HepG2 (cell line): ENCODE measurements around the gene SPDL1. TPM values are rescaled to one million over a fixed set of nuclear protein-coding genes. Genes with fewer than 3 reads are reported as not detected.

Experiments used
- ATAC-seq: fragments of 200-7000 bp; cut with Tn5 transposase; 3 replicates; pipeline ENCODE4 v1.9.1; 2020; ENCODE audit warnings: mild to moderate bottlenecking, moderate library complexity
- BruUV-seq: library from RNA; stranded (reverse); fragments of 400-500 nt; replicated peaks from 2 replicates; lab custom pipeline; 2021; lab: Mats Ljungman, UMichigan
- CTCF ChIA-PET: fragments of 300-600 bp; formaldehyde crosslinking; extraction: SDS; loops from one replicate; lab custom pipeline; 2021; ENCODE audit warnings: low total read pairs, inconsistent platforms, low intra/inter-chr PET ratio; lab: Yijun Ruan, JAX
- POLR2A ChIA-PET: fragments of 350-600 bp; sonication (Branson Sonifier 250); formaldehyde crosslinking; loops from one replicate; lab custom pipeline; 2020; ENCODE audit warnings: antibody characterized with exemption, inconsistent platforms; lab: Yijun Ruan, JAX
- DNase-seq: peaks from one replicate; pipeline ENCODE4 v3.0.0-alpha.2; 2015; ENCODE audit warnings: low spot score
- FAIRE-seq: peaks from 3 replicates; lab custom pipeline; 2011; peaks lifted over from hg19 to GRCh38; lab: Jason Lieb, UNC
- H2AFZ ChIP-seq: one replicate; pipeline ENCODE4 v1.6.1; 2011; ENCODE audit warnings: low read length, inconsistent platforms
- H3K27ac ChIP-seq: fragments of 300-600 bp; 3 replicates; pipeline ENCODE4 v1.8.0; 2011; ENCODE audit warnings: mixed run types, mild to moderate bottlenecking, mixed read lengths, low read length, inconsistent platforms; ENCODE audit not compliant: insufficient read depth; ENCODE audit errors: extremely low read length
- H3K27me3 ChIP-seq, 2 experiments: fragments of 200-600 bp in 1 of 2; 2 replicates in 1 of 2; 3 replicates in 1 of 2; pipeline versions ENCODE4 v1.6.0 to v1.8.0; 2011; ENCODE audit warnings: low read length in 2 of 2, mild to moderate bottlenecking in 2 of 2, moderate library complexity in 2 of 2, inconsistent platforms in 1 of 2; ENCODE audit not compliant: insufficient read depth in 2 of 2, control insufficient read depth in 1 of 2
- H3K36me3 ChIP-seq, 2 experiments: fragments of 200-600 bp in 1 of 2; replicated peaks in 1 of 2; 2 replicates in 1 of 2; 3 replicates in 1 of 2; pipeline versions ENCODE4 v1.5.1 to v1.8.0; 2011; ENCODE audit warnings: low read length in 2 of 2, inconsistent platforms in 1 of 2; ENCODE audit not compliant: insufficient read depth in 2 of 2, control insufficient read depth in 1 of 2
- H3K4me1 ChIP-seq: 2 replicates; pipeline ENCODE4 v1.5.1; 2012; ENCODE audit warnings: low read length, inconsistent platforms; ENCODE audit not compliant: insufficient read depth
- H3K4me2 ChIP-seq: 2 replicates; pipeline ENCODE4 v1.6.0; 2011; ENCODE audit warnings: low read depth, low read length, inconsistent platforms
- H3K4me3 ChIP-seq, 3 experiments: fragments of 200-600 bp in 1 of 3; sonication (generic), shearing (Covaris generic) in 1 of 3; replicated peaks in 1 of 3; 2 replicates each; pipeline ENCODE4 v1.5.1; 2011 to 2016; ENCODE audit warnings: low read length in 3 of 3, inconsistent platforms in 2 of 3, low read depth in 2 of 3, mild to moderate bottlenecking in 2 of 3, control low read depth in 1 of 3, mixed read lengths in 1 of 3; ENCODE audit not compliant: insufficient read depth in 1 of 3
- H3K79me2 ChIP-seq: one replicate; pipeline ENCODE4 v1.6.1; 2011; ENCODE audit warnings: low read length, inconsistent platforms; ENCODE audit not compliant: insufficient read depth
- H3K9ac ChIP-seq: 2 replicates; pipeline ENCODE4 v1.6.0; 2011; ENCODE audit warnings: mild to moderate bottlenecking, low read depth, low read length, inconsistent platforms; ENCODE audit not compliant: insufficient read depth
- H3K9me3 ChIP-seq: 2 replicates; pipeline ENCODE4 v1.5.1; 2012; ENCODE audit warnings: mild to moderate bottlenecking, low read length
- H4K20me1 ChIP-seq: 2 replicates; pipeline ENCODE4 v1.6.0; 2011; ENCODE audit warnings: inconsistent platforms, mild to moderate bottlenecking, low read length, moderate library complexity; ENCODE audit not compliant: insufficient read depth
- KAT8 ChIP-seq: IDR thresholded peaks from 2 replicates; pipeline ENCODE4 v1.6.1; 2016; ENCODE audit warnings: missing genetic modification reagents, missing compliant biosample characterization
- MXD3 ChIP-seq: IDR thresholded peaks from 2 replicates; pipeline ENCODE4 v1.6.1; 2016; ENCODE audit warnings: mild to moderate bottlenecking, missing biosample characterization, missing genetic modification reagents
- RNF219 ChIP-seq: sonication (generic); formaldehyde crosslinking; IDR thresholded peaks from 2 replicates; pipeline ENCODE4 v1.5.0; 2020; ENCODE audit warnings: mild to moderate bottlenecking, missing genetic modification reagents
- THYN1 ChIP-seq: sonication (generic); formaldehyde crosslinking; IDR thresholded peaks from 2 replicates; pipeline ENCODE4 v1.8.1; 2023; ENCODE audit warnings: low read depth, mild to moderate bottlenecking, moderate library complexity, missing genetic modification reagents, borderline replicate concordance
- ZBTB14 ChIP-seq: sonication (generic); formaldehyde crosslinking; IDR thresholded peaks from 2 replicates; pipeline ENCODE4 v1.4.0; 2020; ENCODE audit warnings: missing genetic modification reagents
- ZBTB7A ChIP-seq: sonication (generic); formaldehyde crosslinking; IDR thresholded peaks from 2 replicates; pipeline ENCODE4 v1.8.0; 2022; ENCODE audit warnings: mild to moderate bottlenecking, missing genetic modification reagents
- ZNF18 ChIP-seq: sonication (generic); formaldehyde crosslinking; IDR thresholded peaks from 2 replicates; pipeline ENCODE4 v1.8.0; 2022; ENCODE audit warnings: mild to moderate bottlenecking, missing genetic modification reagents; ENCODE audit not compliant: insufficient replicate concordance
- ZNF850 ChIP-seq: sonication (generic); formaldehyde crosslinking; conservative IDR thresholded peaks from 2 replicates; pipeline ENCODE4 v1.9.0; 2021; ENCODE audit warnings: mild to moderate bottlenecking, missing genetic modification reagents
- whole genome bisulfite sequencing: methylation state at CpG from one replicate; pipeline ENCODE4 v1.1.6; 2017; ENCODE audit warnings: low lambda C conversion rate; 5-methylcytosine and 5-hydroxymethylcytosine counted together
- in situ Hi-C: cut with HindIII; loops from 2 replicates; pipeline ENCODE4 v1.10.0; 2017; ENCODE audit warnings: low pct_unique_long_range_greater_than_20kb; ENCODE audit not compliant: extremely low pct_ligation_motif_present
- intact Hi-C: fragments of 100-400 bp; cut with micrococcal nuclease; formaldehyde crosslinking; loops from one replicate; pipeline ENCODE4 v1.10.0; 2022; ENCODE audit not compliant: unreplicated experiment
- polyA plus RNA-seq, 8 experiments: library from polyadenylated mRNA; depleted of rRNA in 3 of 8; stranded (reverse) in 7 of 8; unstranded in 1 of 8; fragments of >200 nt; fragmentation: Illumina TruSeq in 4 of 8; extraction: Trizol in 4 of 8; gene quantifications; 2 replicates each; pipeline versions ENCODE4 v1.2.1 to v1.2.3, GENCODE V29; 2011 to 2016; ENCODE audit warnings: low read depth in 4 of 8, missing spikeins in 1 of 8, mixed read lengths in 1 of 8; ENCODE audit not compliant: insufficient read depth in 1 of 8
- total RNA-seq, 5 experiments: library from RNA; depleted of rRNA; stranded (reverse); fragments of >200 nt; fragmentation: Illumina TruSeq; extraction: Trizol; gene quantifications; 2 replicates each; pipeline ENCODE4 v1.2.3, GENCODE V29; 2016; ENCODE audit warnings: low read depth in 1 of 5
- TF ChIP-seq, protein P1 (sequence below): IDR thresholded peaks from 2 replicates; pipeline ENCODE4 v1.6.1; 2012; ENCODE audit warnings: low read length, improper control_type of control experiment
- TF ChIP-seq, protein P2 (sequence below): sonication (generic); formaldehyde crosslinking; IDR thresholded peaks from 2 replicates; pipeline ENCODE4 v1.4.0; 2020; ENCODE audit warnings: missing genetic modification reagents

SPDL1 gene
- total and polyA plus RNA-seq, 2 of the 13 experiments (the other 11 are each of a cell fraction or from before 2014, with no cell fraction given), result 10.9 to 36.6 TPM

GRCh38 chr5:169571355-169571754 is 12.2 kb upstream of the SPDL1 start (continued):
- no peak for TF ChIP-seq ZBTB14 (CRISPR knock-in tag)
- TF ChIP-seq MXD3 (CRISPR knock-in tag), result no peak
- TF ChIP-seq THYN1 (CRISPR knock-in tag), result no peak
- TF ChIP-seq ZBTB7A (CRISPR knock-in tag), result no peak

DNA sequence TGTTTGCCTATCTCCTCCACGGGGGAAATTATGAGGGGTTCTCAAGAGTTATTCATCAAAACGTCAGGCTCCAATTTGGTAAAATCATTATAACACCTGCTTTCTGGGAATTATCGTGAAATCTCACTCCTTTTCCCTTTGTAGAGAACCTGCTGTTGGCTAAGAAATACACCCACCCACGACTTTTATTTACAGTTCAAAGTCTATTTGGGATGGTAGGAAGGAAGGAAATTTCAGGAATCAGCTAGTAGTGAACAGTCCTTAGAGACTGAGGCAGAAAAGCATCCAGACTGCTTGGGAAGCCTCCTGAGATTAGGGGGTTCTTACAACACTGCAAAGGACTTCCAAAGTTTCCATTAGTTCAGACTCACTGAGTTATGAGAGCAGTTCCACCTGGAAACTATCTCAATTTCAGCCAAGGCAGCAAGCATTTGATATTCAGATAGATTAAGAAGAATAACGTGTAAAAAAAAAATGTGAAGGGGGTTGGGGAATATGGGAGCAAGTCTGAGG is 9.4 kb upstream of the SPDL1 start:
- POLR2A ChIA-PET, result no interaction called here
- no peak for FAIRE-seq
- intact Hi-C loops, result no loop called here
- no peak for TF ChIP-seq KAT8 (CRISPR knock-in tag)
- TF ChIP-seq, protein P1, sequence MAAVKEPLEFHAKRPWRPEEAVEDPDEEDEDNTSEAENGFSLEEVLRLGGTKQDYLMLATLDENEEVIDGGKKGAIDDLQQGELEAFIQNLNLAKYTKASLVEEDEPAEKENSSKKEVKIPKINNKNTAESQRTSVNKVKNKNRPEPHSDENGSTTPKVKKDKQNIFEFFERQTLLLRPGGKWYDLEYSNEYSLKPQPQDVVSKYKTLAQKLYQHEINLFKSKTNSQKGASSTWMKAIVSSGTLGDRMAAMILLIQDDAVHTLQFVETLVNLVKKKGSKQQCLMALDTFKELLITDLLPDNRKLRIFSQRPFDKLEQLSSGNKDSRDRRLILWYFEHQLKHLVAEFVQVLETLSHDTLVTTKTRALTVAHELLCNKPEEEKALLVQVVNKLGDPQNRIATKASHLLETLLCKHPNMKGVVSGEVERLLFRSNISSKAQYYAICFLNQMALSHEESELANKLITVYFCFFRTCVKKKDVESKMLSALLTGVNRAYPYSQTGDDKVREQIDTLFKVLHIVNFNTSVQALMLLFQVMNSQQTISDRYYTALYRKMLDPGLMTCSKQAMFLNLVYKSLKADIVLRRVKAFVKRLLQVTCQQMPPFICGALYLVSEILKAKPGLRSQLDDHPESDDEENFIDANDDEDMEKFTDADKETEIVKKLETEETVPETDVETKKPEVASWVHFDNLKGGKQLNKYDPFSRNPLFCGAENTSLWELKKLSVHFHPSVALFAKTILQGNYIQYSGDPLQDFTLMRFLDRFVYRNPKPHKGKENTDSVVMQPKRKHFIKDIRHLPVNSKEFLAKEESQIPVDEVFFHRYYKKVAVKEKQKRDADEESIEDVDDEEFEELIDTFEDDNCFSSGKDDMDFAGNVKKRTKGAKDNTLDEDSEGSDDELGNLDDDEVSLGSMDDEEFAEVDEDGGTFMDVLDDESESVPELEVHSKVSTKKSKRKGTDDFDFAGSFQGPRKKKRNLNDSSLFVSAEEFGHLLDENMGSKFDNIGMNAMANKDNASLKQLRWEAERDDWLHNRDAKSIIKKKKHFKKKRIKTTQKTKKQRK, result no peak
- no peak for TF ChIP-seq RNF219 (CRISPR knock-in tag)
- TF ChIP-seq ZNF850 (CRISPR knock-in tag), result no peak
- TF ChIP-seq, protein P2, sequence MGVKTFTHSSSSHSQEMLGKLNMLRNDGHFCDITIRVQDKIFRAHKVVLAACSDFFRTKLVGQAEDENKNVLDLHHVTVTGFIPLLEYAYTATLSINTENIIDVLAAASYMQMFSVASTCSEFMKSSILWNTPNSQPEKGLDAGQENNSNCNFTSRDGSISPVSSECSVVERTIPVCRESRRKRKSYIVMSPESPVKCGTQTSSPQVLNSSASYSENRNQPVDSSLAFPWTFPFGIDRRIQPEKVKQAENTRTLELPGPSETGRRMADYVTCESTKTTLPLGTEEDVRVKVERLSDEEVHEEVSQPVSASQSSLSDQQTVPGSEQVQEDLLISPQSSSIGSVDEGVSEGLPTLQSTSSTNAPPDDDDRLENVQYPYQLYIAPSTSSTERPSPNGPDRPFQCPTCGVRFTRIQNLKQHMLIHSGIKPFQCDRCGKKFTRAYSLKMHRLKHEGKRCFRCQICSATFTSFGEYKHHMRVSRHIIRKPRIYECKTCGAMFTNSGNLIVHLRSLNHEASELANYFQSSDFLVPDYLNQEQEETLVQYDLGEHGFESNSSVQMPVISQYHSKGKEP (CRISPR knock-in tag), result no peak
- no peak for TF ChIP-seq ZNF18

More for the DNA sequence above, 9.4 kb upstream of the SPDL1 start:
- Histone ChIP-seq H3K27me3 (0 out of 5 replicates have a peak, but pooled peaks cover 0 to 7% of the 10 kb centered on the region in 2 experiments), H3K9me3 (no peaks in the 10 kb centered on the region), H3K27ac (no peak overlapping the region), H3K4me1 (no peaks in the 10 kb centered on the region), H4K20me1 (no peaks in the 10 kb centered on the region), H2AFZ (no peak overlapping the region), H3K4me3 (no peak overlapping the region), H3K9ac (no peak overlapping the region), H3K4me2 (no peak overlapping the region), H3K36me3 (no peaks in the 10 kb centered on the region), H3K79me2 (no peaks in the 10 kb centered on the region)
- CTCF ChIA-PET, result no interaction called here
- DNase-seq, result no peak
- in situ Hi-C loops, result no loop called here
- no TSS peak for BruUV-seq
- no peak for ATAC-seq
- WGBS, result 0% methylated on average over 5 of the region's 5 CpGs
